CD14-positive monocyte (primary cell): ENCODE measurements around the gene CRACDL. TPM values are rescaled to one million over a fixed set of nuclear protein-coding genes. Genes with fewer than 3 reads are reported as not detected.

Experiments used
- DNase-seq, 3 donors: peaks; one replicate each; pipeline ENCODE4 v3.0.0-alpha.2; 2011 to 2022
- H2AFZ ChIP-seq: 2 replicates; pipeline ENCODE4 v1.6.0; 2012; ENCODE audit warnings: mild to moderate bottlenecking, low read depth, low read length, inconsistent platforms; ENCODE audit not compliant: insufficient read depth, poor library complexity, severe bottlenecking
- H3K27ac ChIP-seq, 2 donors: 1 replicate in 1 of 2; 2 replicates in 1 of 2; pipeline ENCODE4 v1.5.1; 2012 to 2013; ENCODE audit warnings: low read length in 2 of 2, control low read depth in 1 of 2, inconsistent platforms in 1 of 2, low read depth in 1 of 2, mild to moderate bottlenecking in 1 of 2
- H3K27me3 ChIP-seq, 2 donors: one replicate each; pipeline versions ENCODE4 v1.6.0 to v1.6.1; 2011 to 2013; ENCODE audit warnings: low read length in 2 of 2; ENCODE audit not compliant: control insufficient read depth in 2 of 2, insufficient read depth in 2 of 2
- H3K36me3 ChIP-seq, 2 donors: replicated peaks in 1 of 2; 1 replicate in 1 of 2; 2 replicates in 1 of 2; pipeline versions ENCODE4 v1.5.1 to v1.6.1; 2012 to 2013; ENCODE audit warnings: low read length in 2 of 2, control low read depth in 1 of 2, inconsistent platforms in 1 of 2, mild to moderate bottlenecking in 1 of 2; ENCODE audit not compliant: insufficient read depth in 2 of 2, control insufficient read depth in 1 of 2
- H3K4me1 ChIP-seq, 2 donors: 1 replicate in 1 of 2; 2 replicates in 1 of 2; pipeline versions ENCODE4 v1.5.1 to v1.6.1; 2012 to 2013; ENCODE audit warnings: low read length in 2 of 2, control low read depth in 1 of 2, inconsistent platforms in 1 of 2, mild to moderate bottlenecking in 1 of 2, moderate library complexity in 1 of 2; ENCODE audit not compliant: insufficient read depth in 2 of 2, control insufficient read depth in 1 of 2
- H3K4me2 ChIP-seq: replicated peaks from 2 replicates; pipeline ENCODE3; 2012; ENCODE audit warnings: low read length, moderate library complexity, mild to moderate bottlenecking; ENCODE audit not compliant: poor library complexity, severe bottlenecking; ENCODE audit errors: extremely low read depth
- H3K4me3 ChIP-seq, 3 experiments: fragments of 200-600 bp in 1 of 3; sonication (generic) in 1 of 3; replicated peaks in 1 of 3; 1 replicate in 2 of 3; 2 replicates in 1 of 3; pipeline ENCODE4 v1.5.1; 2011 to 2013; ENCODE audit warnings: low read length in 3 of 3, mild to moderate bottlenecking in 3 of 3, control low read depth in 2 of 3, low read depth in 2 of 3, inconsistent platforms in 1 of 3, moderate library complexity in 1 of 3
- H3K79me2 ChIP-seq: 2 replicates; pipeline ENCODE4 v1.6.0; 2012; ENCODE audit warnings: mild to moderate bottlenecking, control low read depth, inconsistent platforms, low read length, moderate library complexity; ENCODE audit not compliant: insufficient read depth
- H3K9ac ChIP-seq: 2 replicates; pipeline ENCODE4 v1.6.0; 2017; ENCODE audit warnings: low read length, mild to moderate bottlenecking; ENCODE audit not compliant: insufficient read depth, poor library complexity, severe bottlenecking
- H3K9me3 ChIP-seq, 2 donors: replicated peaks in 1 of 2; 1 replicate in 1 of 2; 2 replicates in 1 of 2; pipeline versions ENCODE4 v1.5.1 to v1.6.1; 2012 to 2013; ENCODE audit warnings: low read length in 2 of 2, control low read depth in 1 of 2; ENCODE audit not compliant: control insufficient read depth in 1 of 2, insufficient read depth in 1 of 2
- H4K20me1 ChIP-seq: 2 replicates; pipeline ENCODE4 v1.6.0; 2012; ENCODE audit warnings: mild to moderate bottlenecking, low read length, control low read depth, moderate library complexity; ENCODE audit not compliant: insufficient read depth
- H3K27ac Mint-ChIP-seq, 7 donors: one replicate each; pipeline ENCODE4 v1.8.0; 2020; ENCODE audit warnings: mild to moderate bottlenecking in 7 of 7, mixed read lengths in 7 of 7, moderate library complexity in 6 of 7, inconsistent platforms in 2 of 7
- H3K27me3 Mint-ChIP-seq, 3 donors: one replicate each; pipeline ENCODE4 v1.8.0; 2021 to 2022; ENCODE audit warnings: low read depth in 3 of 3, mild to moderate bottlenecking in 3 of 3, mixed read lengths in 3 of 3, moderate library complexity in 3 of 3, inconsistent platforms in 1 of 3
- H3K36me3 Mint-ChIP-seq, 2 donors: one replicate each; pipeline ENCODE4 v1.8.0; 2020; ENCODE audit warnings: mixed read lengths in 2 of 2, inconsistent platforms in 1 of 2, mild to moderate bottlenecking in 1 of 2
- H3K4me1 Mint-ChIP-seq: one replicate; pipeline ENCODE4 v1.8.0; 2020; ENCODE audit warnings: mild to moderate bottlenecking, mixed read lengths
- H3K4me3 Mint-ChIP-seq, 2 donors: one replicate each; pipeline ENCODE4 v1.8.0; 2020; ENCODE audit warnings: mild to moderate bottlenecking in 2 of 2, mixed read lengths in 2 of 2, moderate library complexity in 1 of 2
- H3K9me3 Mint-ChIP-seq, 7 donors: one replicate each; pipeline ENCODE4 v1.8.0; 2020 to 2022; ENCODE audit warnings: mixed read lengths in 7 of 7, mild to moderate bottlenecking in 6 of 7, moderate library complexity in 6 of 7, inconsistent platforms in 2 of 7
- WGBS: methylation state at CpG from one replicate; pipeline ENCODE4 v1.1.5; 2013; ENCODE audit warnings: missing lambda C conversion rate; ENCODE audit not compliant: insufficient coverage; 5-methylcytosine and 5-hydroxymethylcytosine counted together
- intact Hi-C, 2 donors: fragments of 100-400 bp; cut with micrococcal nuclease; formaldehyde crosslinking; loops; one replicate each; pipeline versions ENCODE4 v1.15.0 to v1.15.1; 2023
- polyA plus RNA-seq, 3 donors: library from polyadenylated mRNA; depleted of rRNA in 1 of 3; unstranded in 2 of 3; stranded (reverse) in 1 of 3; fragments of 300-500 nt in 2 of 3; fragments of >200 nt in 1 of 3; fragmentation: Illumina TruSeq in 2 of 3; gene quantifications; 1 replicate in 2 of 3; 2 replicates in 1 of 3; pipeline ENCODE4 v1.2.3, GENCODE V29; 2012 to 2021
- TF ChIP-seq, protein P1 (sequence below): fragments of 200-600 bp; IDR thresholded peaks from one replicate; pipeline ENCODE4 v1.8.0; 2022; ENCODE audit warnings: antibody characterized with exemption, mild to moderate bottlenecking

CRACDL gene
- polyA plus RNA-seq, 3 donors, result 0.12 to 0.35 (median 0.28) TPM

DNA sequence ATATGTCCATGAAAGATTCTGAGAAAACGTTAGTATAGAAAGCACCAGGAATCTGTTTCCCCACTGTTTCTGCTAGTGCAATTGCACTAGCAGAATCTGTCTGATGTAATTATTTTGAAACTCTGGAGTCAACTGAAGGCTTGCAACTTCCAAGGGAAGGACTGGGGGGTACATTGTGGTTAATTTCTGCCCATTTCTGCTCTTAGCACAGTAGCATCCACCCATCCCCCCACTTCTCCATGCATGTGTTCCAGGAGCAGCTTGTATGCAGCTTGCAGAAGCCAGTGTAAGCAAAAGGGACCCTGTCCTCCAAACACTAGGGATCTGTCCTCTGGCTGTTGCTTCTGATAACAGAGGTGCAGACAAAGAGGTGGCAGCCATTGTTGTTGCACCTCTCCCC is 74.4 kb downstream of the CRACDL start:
- no peak overlapping the region for H3K27ac Mint-ChIP-seq
- no CpG with 5 or more reads among the region's 1 CpG for WGBS

DNA sequence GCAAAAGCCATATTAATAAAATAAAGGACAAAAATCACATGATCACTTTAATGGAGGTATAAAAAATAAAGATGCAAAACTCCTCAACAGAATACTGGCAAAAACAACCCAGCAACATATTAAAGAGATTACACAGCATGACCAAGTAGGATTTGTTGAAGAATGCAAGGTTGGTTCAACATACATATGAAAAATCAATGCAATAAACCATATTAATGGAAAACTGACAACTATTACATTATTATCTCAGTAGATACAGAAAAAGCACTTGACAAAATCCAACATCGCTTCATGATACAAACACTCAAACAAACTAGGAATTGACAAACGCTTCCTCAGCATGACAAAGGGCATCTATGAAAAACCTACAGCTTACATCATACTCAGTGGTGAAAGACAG is 76.7 kb downstream of the CRACDL start:
- no peaks in the 10 kb centered on the region for H3K4me1 ChIP-seq
- 100% methylated on average over 1 of the region's 2 CpGs for WGBS
- TF ChIP-seq, protein P1, sequence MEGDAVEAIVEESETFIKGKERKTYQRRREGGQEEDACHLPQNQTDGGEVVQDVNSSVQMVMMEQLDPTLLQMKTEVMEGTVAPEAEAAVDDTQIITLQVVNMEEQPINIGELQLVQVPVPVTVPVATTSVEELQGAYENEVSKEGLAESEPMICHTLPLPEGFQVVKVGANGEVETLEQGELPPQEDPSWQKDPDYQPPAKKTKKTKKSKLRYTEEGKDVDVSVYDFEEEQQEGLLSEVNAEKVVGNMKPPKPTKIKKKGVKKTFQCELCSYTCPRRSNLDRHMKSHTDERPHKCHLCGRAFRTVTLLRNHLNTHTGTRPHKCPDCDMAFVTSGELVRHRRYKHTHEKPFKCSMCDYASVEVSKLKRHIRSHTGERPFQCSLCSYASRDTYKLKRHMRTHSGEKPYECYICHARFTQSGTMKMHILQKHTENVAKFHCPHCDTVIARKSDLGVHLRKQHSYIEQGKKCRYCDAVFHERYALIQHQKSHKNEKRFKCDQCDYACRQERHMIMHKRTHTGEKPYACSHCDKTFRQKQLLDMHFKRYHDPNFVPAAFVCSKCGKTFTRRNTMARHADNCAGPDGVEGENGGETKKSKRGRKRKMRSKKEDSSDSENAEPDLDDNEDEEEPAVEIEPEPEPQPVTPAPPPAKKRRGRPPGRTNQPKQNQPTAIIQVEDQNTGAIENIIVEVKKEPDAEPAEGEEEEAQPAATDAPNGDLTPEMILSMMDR, result no peak
- H3K9me3 ChIP-seq, result peaks cover 9 to 20% of the 10 kb centered on the region in 2 donors
- H3K4me1 Mint-ChIP-seq, result no peaks in the 10 kb centered on the region
- no peaks in the 10 kb centered on the region for H4K20me1 ChIP-seq
- H3K9me3 Mint-ChIP-seq, result peaks cover 26 to 49% (median 38%) of the 10 kb centered on the region in 7 donors
- H3K4me3 Mint-ChIP-seq, result no peak overlapping the region
- H3K27me3 ChIP-seq, result no peaks in the 10 kb centered on the region
- no peaks in the 10 kb centered on the region for H3K36me3 Mint-ChIP-seq
- H2AFZ ChIP-seq, result no peak overlapping the region
- H3K36me3 ChIP-seq, result no peaks in the 10 kb centered on the region
- intact Hi-C loops, result no loop called here
- no peaks in the 10 kb centered on the region for H3K79me2 ChIP-seq
- no peak for DNase-seq
- H3K27ac Mint-ChIP-seq, result no peak overlapping the region
- peaks cover 2 to 4% (median 2%) of the 10 kb centered on the region in 3 donors for H3K27me3 Mint-ChIP-seq
- no peak overlapping the region for H3K9ac ChIP-seq
- no peak overlapping the region for H3K4me3 ChIP-seq
- H3K27ac ChIP-seq, result no peak overlapping the region
- H3K4me2 ChIP-seq, result no peak overlapping the region

More for the DNA sequence above, 74.4 kb downstream of the CRACDL start:
- no peak overlapping the region for H3K4me3 ChIP-seq
- H3K79me2 ChIP-seq, result no peaks in the 10 kb centered on the region
- H3K27me3 ChIP-seq, result no peaks in the 10 kb centered on the region
- H3K36me3 ChIP-seq, result no peaks in the 10 kb centered on the region
- no peaks in the 10 kb centered on the region for H3K4me1 ChIP-seq
- Mint-ChIP-seq H3K9me3 (peaks cover 21 to 37% (median 30%) of the 10 kb centered on the region in 7 donors), H3K4me3 (no peak overlapping the region), H3K4me1 (no peaks in the 10 kb centered on the region), H3K27me3 (peaks cover 2 to 5% (median 4%) of the 10 kb centered on the region in 3 donors), H3K36me3 (no peaks in the 10 kb centered on the region)
- H4K20me1 ChIP-seq, result no peaks in the 10 kb centered on the region
- H2AFZ ChIP-seq, result no peak overlapping the region
- intact Hi-C loops, result no loop called here
- peaks cover 8 to 20% of the 10 kb centered on the region in 2 donors for H3K9me3 ChIP-seq
- DNase-seq, result no peak
- no peak overlapping the region for H3K9ac ChIP-seq
- TF ChIP-seq, protein P1, result no peak
- H3K27ac ChIP-seq, result no peak overlapping the region
- H3K4me2 ChIP-seq, result no peak overlapping the region
